ENCODE results near the gene CCDC60.

Gene CCDC60

GRCh38 chr12:119308708-119309456, 25.6 kb upstream of the CCDC60 start (continued):
- no peak for TF ChIP-seq TSHZ2 (CRISPR knock-in tag; IDR thresholded peaks at IDR 0.05)
- no peak for TF ChIP-seq TCF4 (CRISPR knock-in tag; IDR thresholded peaks at IDR 0.05; ENCODE audit: borderline replicate concordance)
- no peak for TF ChIP-seq TOX (CRISPR knock-in tag; IDR thresholded peaks at IDR 0.05; ENCODE audit: borderline replicate concordance)

GRCh38 chr12:119311878-119312277, 22.7 kb upstream of the CCDC60 start:
- ATAC-seq, result no peak
- TF ChIP-seq BACH2 (CRISPR knock-in tag; IDR thresholded peaks at IDR 0.05; ENCODE audit: borderline replicate concordance) (no peak), CREB5 (CRISPR knock-in tag; IDR thresholded peaks at IDR 0.05; ENCODE audit: low read depth) (no peak), TSHZ2 (CRISPR knock-in tag; IDR thresholded peaks at IDR 0.05) (no peak), RARB (CRISPR knock-in tag; IDR thresholded peaks at IDR 0.05) (no peak)

- TF ChIP-seq ZNF70 (CRISPR knock-in tag; IDR thresholded peaks at IDR 0.05) (no peak), TOX (CRISPR knock-in tag; IDR thresholded peaks at IDR 0.05; ENCODE audit: borderline replicate concordance) (no peak), BACH2 (CRISPR knock-in tag; IDR thresholded peaks at IDR 0.05; ENCODE audit: borderline replicate concordance) (no peak), RARB (CRISPR knock-in tag; IDR thresholded peaks at IDR 0.05) (no peak), ARNTL (CRISPR knock-in tag; IDR thresholded peaks at IDR 0.05; ENCODE audit: borderline replicate concordance, low read depth) (no peak), ZNF8 (CRISPR knock-in tag; IDR thresholded peaks at IDR 0.05) (no peak), GLIS3 (CRISPR knock-in tag; IDR thresholded peaks at IDR 0.05) (no peak), ZFP30 (CRISPR knock-in tag; IDR thresholded peaks at IDR 0.05) (no peak), POU6F1 (CRISPR knock-in tag; IDR thresholded peaks at IDR 0.05; ENCODE audit: borderline replicate concordance, low read depth) (no peak), CREB5 (CRISPR knock-in tag; IDR thresholded peaks at IDR 0.05; ENCODE audit: low read depth) (no peak), ESRRG (CRISPR knock-in tag; IDR thresholded peaks at IDR 0.05) (no peak), CSDC2 (CRISPR knock-in tag; IDR thresholded peaks at IDR 0.05) (no peak), PATZ1 (CRISPR knock-in tag; IDR thresholded peaks at IDR 0.05; ENCODE audit: borderline replicate concordance) (no peak), PPARA (CRISPR knock-in tag; IDR thresholded peaks at IDR 0.05; ENCODE audit: borderline replicate concordance) (no peak), ISL1 (CRISPR knock-in tag; IDR thresholded peaks at IDR 0.05) (no peak), ZFP3 (CRISPR knock-in tag; IDR thresholded peaks at IDR 0.05) (no peak), OSR1 (CRISPR knock-in tag; IDR thresholded peaks at IDR 0.05) (no peak)
- ATAC-seq, result no peak
These were observed 21.6 kb upstream of the CCDC60 start for GRCh38 chr12:119312904-119313303.

Measured in SK-N-SH treated with all-trans-retinoic acid at 6 μM for 48 hours (cell line).